HG03354 (cell line): Measurements from ENCODE around the gene SPSB3.
"Not testable (repeated sequence)": the region's sequence is repeated elsewhere in the genome, so short reads cannot be mapped to it uniquely, and the experiment has no call there.

Experiments
- ATAC-seq: cut with Tn5 transposase; IDR thresholded peaks from one replicate; pipeline ENCODE4 v1.9.1; 2021; ENCODE audit warnings: mild to moderate bottlenecking; ENCODE audit not compliant: unreplicated experiment, poor library complexity, severe bottlenecking

SPSB3 gene

GRCh38 chr16:1746693-1747195, 35.6 kb downstream of the SPSB3 start:
- ATAC-seq: no peak

GRCh38 chr16:1745900-1746692, 36.3 kb downstream of the SPSB3 start:
- no peak for ATAC-seq

- no peak for ATAC-seq
Observed at GRCh38 chr16:1745181-1745899, 37.0 kb downstream of the SPSB3 start.

DNA sequence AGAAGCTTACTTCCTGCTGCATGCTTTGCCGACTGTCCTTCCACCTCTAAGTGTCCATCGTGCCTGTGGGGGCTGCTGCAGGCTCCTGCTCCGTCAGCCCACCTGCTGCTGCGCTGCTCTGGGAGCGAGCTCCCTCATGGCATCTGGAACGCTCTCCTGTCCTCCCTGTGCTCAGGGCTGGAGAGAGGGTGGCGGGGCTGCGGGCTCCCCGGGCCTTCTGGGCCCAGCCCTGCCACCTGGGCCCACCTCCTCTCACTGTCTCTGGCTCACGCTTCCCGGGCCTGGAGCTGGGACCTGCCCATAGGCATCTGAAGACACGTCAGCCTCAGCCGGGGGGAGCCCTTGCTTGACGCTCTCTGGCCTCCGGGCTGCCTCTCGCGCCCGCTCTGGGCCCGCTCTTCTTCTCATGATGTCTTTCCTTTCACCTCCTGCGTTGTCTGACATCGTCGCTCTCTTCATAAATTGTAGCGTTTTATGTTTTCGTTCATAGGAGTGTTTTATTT, 38.0 kb downstream of the SPSB3 start:
- no peak for ATAC-seq

DNA sequence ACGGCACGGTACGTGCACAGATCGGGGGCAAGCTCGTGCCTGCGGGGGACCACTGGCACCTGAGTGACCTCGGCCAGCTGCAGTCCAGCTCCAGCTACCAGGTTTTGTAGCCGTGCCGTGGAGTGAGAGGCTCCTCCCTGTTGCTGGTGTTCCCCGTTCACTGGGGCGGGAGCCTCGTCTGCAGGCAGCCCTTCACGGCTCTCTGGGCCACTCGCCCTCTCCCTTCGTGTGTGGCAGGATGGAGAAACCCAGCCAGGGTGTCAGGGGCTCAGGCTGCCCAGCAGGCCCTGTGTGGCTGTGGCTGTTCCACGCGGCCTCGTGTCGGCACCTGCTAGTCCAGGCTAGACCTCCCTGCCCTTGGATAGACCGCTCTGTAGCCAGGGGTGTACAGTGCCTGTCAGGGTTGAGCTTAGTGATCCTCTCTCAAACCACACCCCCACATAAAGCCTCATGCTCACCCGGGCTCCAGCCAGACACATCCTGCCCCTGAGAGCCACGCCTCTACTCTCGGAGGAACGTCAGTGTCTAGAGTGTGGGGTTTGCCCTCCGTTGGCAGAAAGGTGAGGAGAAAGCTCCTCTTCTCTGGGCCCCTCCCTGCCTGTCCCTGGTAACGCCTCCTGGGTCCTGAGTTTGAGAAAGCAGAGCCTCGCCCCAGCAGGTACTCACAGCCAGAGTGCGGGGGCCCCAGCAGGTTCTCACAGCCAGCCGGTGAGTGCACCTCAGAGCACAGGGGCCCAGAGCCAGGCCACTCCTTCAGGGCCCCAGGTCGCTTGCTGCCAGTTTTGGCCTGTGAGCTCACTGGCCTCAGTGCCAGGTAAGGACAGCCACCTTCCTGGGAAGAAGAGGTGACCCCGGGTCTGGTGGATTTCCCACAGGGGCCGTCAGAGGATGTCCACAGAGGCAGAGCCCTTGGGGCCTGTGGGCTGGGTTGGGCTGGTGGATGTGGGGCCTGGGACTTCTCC, 38.7 kb downstream of the SPSB3 start:
- no peak for ATAC-seq

DNA sequence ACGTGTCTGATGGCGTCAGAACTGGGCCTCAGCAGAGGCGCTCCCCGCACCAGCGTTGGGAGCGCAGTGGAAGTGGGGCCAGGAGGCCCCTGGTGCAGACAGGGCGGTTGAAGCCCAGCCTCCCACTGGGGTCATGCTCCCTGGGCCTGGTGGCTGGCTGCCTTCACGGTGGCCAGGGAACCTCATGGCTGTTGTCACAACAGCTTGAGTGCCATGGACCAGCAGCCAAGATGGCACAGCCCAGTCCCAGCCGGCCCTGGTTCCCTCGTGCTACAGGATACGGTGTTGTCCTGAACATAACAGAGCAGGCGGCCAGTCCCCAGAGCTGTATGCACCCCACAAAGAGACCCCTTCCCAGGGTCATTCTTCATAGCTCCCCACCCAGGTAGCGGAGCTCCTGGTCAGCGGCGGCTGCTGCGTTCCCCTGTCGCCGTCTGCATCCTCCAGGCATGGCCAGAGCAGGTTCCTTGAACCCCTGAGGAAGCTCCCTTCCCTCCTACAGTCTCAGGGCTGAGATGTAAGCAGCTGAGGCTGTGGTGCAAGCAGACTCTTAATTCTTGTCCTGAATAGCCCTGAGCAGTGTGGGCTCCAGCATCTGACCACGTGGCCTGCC, 40.7 kb downstream of the SPSB3 start:
- no peak for ATAC-seq

GRCh38 chr16:1740781-1741490, 41.4 kb downstream of the SPSB3 start:
- no peak for ATAC-seq

DNA sequence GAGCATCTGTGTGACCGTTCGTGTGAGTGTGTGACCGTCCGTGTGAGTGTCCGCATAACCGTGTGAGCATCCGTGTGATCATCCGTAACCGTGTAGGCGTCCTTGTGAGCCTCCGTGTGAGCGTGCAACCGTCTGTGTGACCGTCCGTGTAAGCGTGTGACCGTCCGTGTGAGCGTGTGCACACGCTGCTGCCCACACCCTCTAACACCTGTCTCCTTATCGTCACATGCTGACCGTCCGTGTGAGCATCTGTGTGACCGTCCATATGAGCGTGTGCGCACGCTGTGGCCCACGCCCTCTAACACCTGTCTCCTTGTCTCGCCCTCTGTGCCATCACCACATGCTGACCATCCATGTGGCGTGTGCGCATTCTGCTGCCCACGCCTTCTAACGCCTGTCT, 42.1 kb downstream of the SPSB3 start:
- no peak for ATAC-seq

DNA sequence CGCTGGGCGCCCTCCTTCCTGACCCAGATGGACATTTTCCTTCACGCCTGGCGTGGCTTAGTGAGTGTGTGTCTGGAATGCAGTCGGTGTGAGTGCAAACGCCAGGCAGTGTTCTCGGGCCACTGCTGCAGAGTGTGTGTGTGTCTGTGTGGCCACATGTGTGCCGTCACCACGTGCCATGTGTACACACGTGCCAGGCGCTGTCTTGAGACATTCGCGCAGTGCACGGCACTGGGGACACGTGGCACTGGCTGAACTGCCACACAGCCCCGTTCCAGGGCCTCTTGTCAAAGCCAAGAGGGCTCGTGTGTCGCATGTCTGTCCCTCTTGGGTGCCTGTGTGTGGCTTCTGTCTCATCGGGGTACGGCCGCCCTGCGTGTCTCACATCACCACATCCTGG, 47.6 kb downstream of the SPSB3 start:
- ATAC-seq: no peak

GRCh38 chr16:1734123-1734522, 48.2 kb downstream of the SPSB3 start:
- ATAC-seq: no peak

GRCh38 chr16:1732551-1732987, 49.8 kb downstream of the SPSB3 start:
- ATAC-seq: not testable (repeated sequence)

- ATAC-seq: no peak
Observed at GRCh38 chr16:1732071-1732470, 50.3 kb downstream of the SPSB3 start.

DNA sequence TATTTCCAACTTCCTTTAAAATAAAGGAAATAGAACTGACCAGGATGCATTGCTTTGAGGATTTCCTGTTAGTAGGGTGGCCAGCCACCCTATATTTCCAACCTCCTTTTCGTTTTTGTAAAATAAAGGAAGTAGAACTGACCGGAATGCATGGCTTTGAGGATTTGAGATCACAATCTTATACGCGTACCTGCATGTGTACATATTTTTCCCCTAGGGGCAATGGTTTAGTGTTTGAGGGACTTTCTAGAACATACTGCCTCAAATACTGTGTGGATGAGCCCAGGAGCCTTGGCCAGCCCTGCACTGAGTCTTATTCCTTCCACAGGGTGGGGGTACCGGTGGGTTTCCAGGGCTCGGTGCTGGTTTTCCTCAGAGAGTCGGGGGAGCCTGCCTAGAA, 50.8 kb downstream of the SPSB3 start:
- ATAC-seq: no peak

GRCh38 chr16:1731073-1731472, 51.3 kb downstream of the SPSB3 start:
- no peak for ATAC-seq

GRCh38 chr16:1729445-1729844, 52.9 kb downstream of the SPSB3 start:
- ATAC-seq: no peak

GRCh38 chr16:1729026-1729425, 53.3 kb downstream of the SPSB3 start:
- ATAC-seq: no peak

GRCh38 chr16:1727651-1728624, 54.4 kb downstream of the SPSB3 start:
- no peak for ATAC-seq
